GM19468 (cell line): Measurements from ENCODE around the gene ZMIZ1.

Experiments used
- ATAC-seq: cut with Tn5 transposase; IDR thresholded peaks from one replicate; pipeline ENCODE4 v1.9.1; 2021; ENCODE audit warnings: mild to moderate bottlenecking, moderate library complexity, moderate number of reproducible peaks; ENCODE audit not compliant: unreplicated experiment; ENCODE audit errors: extremely low read depth

Gene ZMIZ1

GRCh38 chr10:79352035-79352877 is 283.5 kb downstream of the ZMIZ1 start:
- no peak for ATAC-seq

GRCh38 chr10:79353000-79353406 is 284.2 kb downstream of the ZMIZ1 start:
- ATAC-seq, result no peak

- no peak for ATAC-seq
Observed at GRCh38 chr10:79353726-79354125, 285.0 kb downstream of the ZMIZ1 start.

- ATAC-seq, result no peak
Observed at GRCh38 chr10:79354141-79354540, 285.4 kb downstream of the ZMIZ1 start.

GRCh38 chr10:79354615-79355014 is 285.8 kb downstream of the ZMIZ1 start:
- no peak for ATAC-seq

GRCh38 chr10:79355420-79356017 is 286.8 kb downstream of the ZMIZ1 start:
- ATAC-seq, result no peak

GRCh38 chr10:79356104-79356503 is 287.3 kb downstream of the ZMIZ1 start:
- no peak for ATAC-seq

- ATAC-seq, result no peak
Observed at GRCh38 chr10:79357180-79357579, 288.4 kb downstream of the ZMIZ1 start.

GRCh38 chr10:79358811-79359210 is 290.0 kb downstream of the ZMIZ1 start:
- no peak for ATAC-seq

- no peak for ATAC-seq
Observed at GRCh38 chr10:79359816-79360498, 291.2 kb downstream of the ZMIZ1 start.

- no peak for ATAC-seq
Observed at GRCh38 chr10:79360499-79361342, 292.0 kb downstream of the ZMIZ1 start.

GRCh38 chr10:79361726-79362397 is 293.1 kb downstream of the ZMIZ1 start:
- ATAC-seq, result no peak
